ENCODE data around the gene TMEM259. TPM values are rescaled to one million over a fixed set of nuclear protein-coding genes. Genes with fewer than 3 reads are reported as not detected.

Gene TMEM259
- total and polyA plus RNA-seq, 2 of the 13 experiments (the other 11 are each of a cell fraction or from before 2014, with no cell fraction given), result 64.7 to 164 TPM

GRCh38 chr19:1066748-1067340 lies 45.9 kb upstream of the TMEM259 start, which contains the start of gene ARHGAP45 (continued):
- TF ChIP-seq HNF4G (IDR thresholded peaks at IDR 0.05; ENCODE audit: borderline replicate concordance, low read depth, low read length), result no peak
- TF ChIP-seq HNF4G (CRISPR knock-in tag; IDR thresholded peaks at IDR 0.05; ENCODE audit: borderline replicate concordance, low read depth), result 0 out of 2 replicates have a peak, but pooled peaks have one; percentile 36
- peak; percentile 54; the same call in 1 of the 2 replicates for TF ChIP-seq AKAP8 (CRISPR knock-in tag; IDR thresholded peaks at IDR 0.05)
- peak; percentile 11; the same call in 1 of the 2 replicates for TF ChIP-seq MXD3 (CRISPR knock-in tag; IDR thresholded peaks at IDR 0.05)
- TF ChIP-seq EEA1 (CRISPR knock-in tag; IDR thresholded peaks at IDR 0.05; ENCODE audit: borderline replicate concordance), result 0 out of 2 replicates have a peak, but pooled peaks have one; percentile 19
- 0 out of 2 replicates have a peak, but pooled peaks have one; percentile 20 for TF ChIP-seq ERF (CRISPR knock-in tag; IDR thresholded peaks at IDR 0.05)
- peak; percentile 30; the same call in 1 of the 2 replicates for TF ChIP-seq SKIL (CRISPR knock-in tag; IDR thresholded peaks at IDR 0.05; ENCODE audit: borderline replicate concordance)
- TF ChIP-seq ZNF501 (CRISPR knock-in tag; IDR thresholded peaks at IDR 0.05), result peak; percentile 27; the same call in 1 of the 2 replicates
- peak; percentile 46; the same call in 1 of the 2 replicates for TF ChIP-seq MXD1 (CRISPR knock-in tag; IDR thresholded peaks at IDR 0.05)
- TF ChIP-seq AGO1 (IDR thresholded peaks at IDR 0.05; ENCODE audit: low read depth, low read length, poor library complexity, severe bottlenecking), result peak; percentile 78
- 0 out of 2 replicates have a peak, but pooled peaks have one; percentile 4 for TF ChIP-seq ZMYM4 (CRISPR knock-in tag; IDR thresholded peaks at IDR 0.05)
- TF ChIP-seq KDM3A (CRISPR knock-in tag; IDR thresholded peaks at IDR 0.05; ENCODE audit: low read depth), result no peak
- TF ChIP-seq ARID2 (CRISPR knock-in tag; IDR thresholded peaks at IDR 0.05; ENCODE audit: borderline replicate concordance), result no peak
- no peak for TF ChIP-seq SP1 (IDR thresholded peaks at IDR 0.05)
- peak; percentile 61; the same call in 1 of the 2 replicates for TF ChIP-seq SP1 (CRISPR knock-in tag; IDR thresholded peaks at IDR 0.05)
- TF ChIP-seq EZH2 (conservative IDR thresholded peaks at IDR 0.05; ENCODE audit: low read depth, low read length), result no peak
- TF ChIP-seq EED (CRISPR knock-in tag; IDR thresholded peaks at IDR 0.05), result no peak
- peak; percentile 60; the same call in 1 of the 2 replicates for TF ChIP-seq RBFOX2 (IDR thresholded peaks at IDR 0.05; ENCODE audit: low read depth, low read length)

Measured in HepG2 (cell line).